Stimulated activated memory B cell treated with anti-CD40 and anti-IgM and Interleukin-4, amounts not matched to agents 10 μg/mL and 1 μg/mL and 100 μg/mL, for 72 hours (primary cell): Measurements from ENCODE around the gene CD300A.
A peak's percentile ranks its signal among the peaks of the same experiment; 100 is the strongest.

Source experiments
- ATAC-seq: fragments of 150-1000 bp; cut with Tn5 transposase; 2 replicates; pipeline ENCODE4 v1.10.0; 2021
- H3K27ac Mint-ChIP-seq: one replicate; pipeline ENCODE4 v1.8.0; 2022; ENCODE audit warnings: mild to moderate bottlenecking, mixed read lengths
- H3K27me3 Mint-ChIP-seq: one replicate; pipeline ENCODE4 v1.8.0; 2022; ENCODE audit warnings: mixed read lengths
- H3K36me3 Mint-ChIP-seq: one replicate; pipeline ENCODE4 v1.8.0; 2022; ENCODE audit warnings: mixed read lengths
- H3K4me1 Mint-ChIP-seq: one replicate; pipeline ENCODE4 v1.8.0; 2022; ENCODE audit warnings: mixed read lengths
- H3K4me3 Mint-ChIP-seq: one replicate; pipeline ENCODE4 v1.8.0; 2022; ENCODE audit warnings: mild to moderate bottlenecking, moderate library complexity, mixed read lengths
- H3K9me3 Mint-ChIP-seq: one replicate; pipeline ENCODE4 v1.8.0; 2022; ENCODE audit warnings: mixed read lengths

Gene CD300A

GRCh38 chr17:74432766-74433391, 33.6 kb upstream of the CD300A start:
- H3K36me3 Mint-ChIP-seq = peaks cover 6% of the 10 kb centered on the region
- H3K27me3 Mint-ChIP-seq = peaks cover 41% of the 10 kb centered on the region
- H3K9me3 Mint-ChIP-seq = peaks cover 12% of the 10 kb centered on the region
- H3K4me3 Mint-ChIP-seq = peak overlapping the region; percentile 11
- no peak overlapping the region for H3K27ac Mint-ChIP-seq
- ATAC-seq = no peak
- peaks cover 17% of the 10 kb centered on the region for H3K4me1 Mint-ChIP-seq

GRCh38 chr17:74433421-74434121, 32.9 kb upstream of the CD300A start:
- peaks cover 41% of the 10 kb centered on the region for H3K27me3 Mint-ChIP-seq
- H3K4me3 Mint-ChIP-seq = no peak overlapping the region

GRCh38 chr17:74435775-74436359, 30.6 kb upstream of the CD300A start:
- no peak overlapping the region for H3K27ac Mint-ChIP-seq
- H3K36me3 Mint-ChIP-seq = peaks cover 11% of the 10 kb centered on the region
- peaks cover 18% of the 10 kb centered on the region for H3K4me1 Mint-ChIP-seq
- H3K4me3 Mint-ChIP-seq = no peak overlapping the region
- peaks cover 13% of the 10 kb centered on the region for H3K9me3 Mint-ChIP-seq
- ATAC-seq = no peak
- H3K27me3 Mint-ChIP-seq = peaks cover 40% of the 10 kb centered on the region

More at GRCh38 chr17:74433421-74434121, 32.9 kb upstream of the CD300A start:
- H3K9me3 Mint-ChIP-seq = peaks cover 13% of the 10 kb centered on the region
- peaks cover 6% of the 10 kb centered on the region for H3K36me3 Mint-ChIP-seq
- no peak for ATAC-seq
- no peak overlapping the region for H3K27ac Mint-ChIP-seq
- peaks cover 17% of the 10 kb centered on the region for H3K4me1 Mint-ChIP-seq

DNA sequence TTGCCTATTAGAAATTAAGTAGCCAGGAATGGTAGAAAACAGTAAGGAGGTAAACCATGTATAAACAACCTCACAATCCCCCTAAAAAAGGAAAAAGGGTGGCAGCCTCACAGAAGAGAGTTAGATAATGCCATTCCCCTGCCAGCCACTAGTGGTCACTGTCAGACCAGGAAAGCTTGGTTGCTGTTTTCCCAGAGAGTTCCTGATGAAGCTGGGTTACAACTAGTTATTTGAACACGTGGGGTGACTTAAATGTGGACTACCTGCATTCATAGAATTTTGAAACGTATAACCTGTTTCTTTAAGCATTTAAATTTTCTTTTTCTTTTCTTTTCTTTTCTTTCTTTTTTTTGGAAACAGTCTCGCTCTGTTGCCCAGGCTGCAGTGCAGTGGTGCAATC, 28.7 kb upstream of the CD300A start:
- Mint-ChIP-seq H3K27ac (no peak overlapping the region), H3K9me3 (peaks cover 13% of the 10 kb centered on the region), H3K4me1 (peaks cover 15% of the 10 kb centered on the region), H3K4me3 (no peak overlapping the region), H3K36me3 (peaks cover 11% of the 10 kb centered on the region), H3K27me3 (peaks cover 31% of the 10 kb centered on the region)
- no peak for ATAC-seq

GRCh38 chr17:74439691-74440567, 26.5 kb upstream of the CD300A start:
- Mint-ChIP-seq H3K4me1 (peaks cover 28% of the 10 kb centered on the region), H3K27me3 (peaks cover 14% of the 10 kb centered on the region)
- no peak for ATAC-seq

DNA sequence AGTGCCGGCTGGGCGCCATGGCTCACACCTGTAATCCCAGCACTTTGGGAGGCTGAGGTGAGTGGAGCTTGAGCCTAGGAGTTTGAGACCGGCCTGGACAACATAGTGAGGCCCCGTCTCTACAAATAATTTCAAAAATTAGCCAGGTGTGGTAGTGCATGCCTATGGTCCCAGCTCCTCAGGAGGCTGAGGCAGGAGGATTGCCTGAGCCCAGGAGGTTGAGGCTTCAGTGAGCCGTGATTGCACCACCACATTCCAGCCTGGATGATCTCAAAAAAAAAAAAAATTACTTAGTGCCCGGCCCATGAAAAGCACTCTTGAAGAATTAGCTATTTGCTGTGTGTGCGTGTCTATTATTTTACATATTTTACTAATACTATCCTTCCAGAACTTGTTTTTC, 24.9 kb upstream of the CD300A start:
- no peak for ATAC-seq
- no peak overlapping the region for H3K4me3 Mint-ChIP-seq
- peaks cover 30% of the 10 kb centered on the region for H3K4me1 Mint-ChIP-seq
- H3K27me3 Mint-ChIP-seq = peaks cover 9% of the 10 kb centered on the region
- H3K27ac Mint-ChIP-seq = no peak overlapping the region
- peaks cover 9% of the 10 kb centered on the region for H3K9me3 Mint-ChIP-seq
- H3K36me3 Mint-ChIP-seq = peaks cover 6% of the 10 kb centered on the region

More at GRCh38 chr17:74439691-74440567, 26.5 kb upstream of the CD300A start:
- peaks cover 13% of the 10 kb centered on the region for H3K9me3 Mint-ChIP-seq
- no peak overlapping the region for H3K27ac Mint-ChIP-seq
- H3K36me3 Mint-ChIP-seq = peaks cover 11% of the 10 kb centered on the region
- no peak overlapping the region for H3K4me3 Mint-ChIP-seq

- H3K4me1 Mint-ChIP-seq = peaks cover 36% of the 10 kb centered on the region
- H3K27ac Mint-ChIP-seq = peak overlapping the region; percentile 90
- H3K9me3 Mint-ChIP-seq = peaks cover 2% of the 10 kb centered on the region
- H3K4me3 Mint-ChIP-seq = no peak overlapping the region
- no peak for ATAC-seq
- peaks cover 10% of the 10 kb centered on the region for H3K27me3 Mint-ChIP-seq
- H3K36me3 Mint-ChIP-seq = peaks cover 6% of the 10 kb centered on the region
Measured at GRCh38 chr17:74442291-74442669, 24.2 kb upstream of the CD300A start.

GRCh38 chr17:74442670-74443515, 23.5 kb upstream of the CD300A start:
- Mint-ChIP-seq H3K27me3 (peaks cover 16% of the 10 kb centered on the region), H3K27ac (peak overlapping the region; percentile 90), H3K36me3 (peaks cover 6% of the 10 kb centered on the region), H3K4me3 (peak overlapping the region; percentile 59), H3K9me3 (peaks cover 1% of the 10 kb centered on the region), H3K4me1 (peaks cover 36% of the 10 kb centered on the region)
- peak; percentile 89 for ATAC-seq

- Mint-ChIP-seq H3K27me3 (peaks cover 16% of the 10 kb centered on the region), H3K4me3 (no peak overlapping the region), H3K27ac (peak overlapping the region; percentile 90), H3K36me3 (peaks cover 6% of the 10 kb centered on the region), H3K9me3 (no peaks in the 10 kb centered on the region), H3K4me1 (peaks cover 36% of the 10 kb centered on the region)
- no peak for ATAC-seq
Measured at GRCh38 chr17:74443516-74444296, 22.7 kb upstream of the CD300A start.

GRCh38 chr17:74444406-74444805, 22.0 kb upstream of the CD300A start:
- Mint-ChIP-seq H3K4me1 (peaks cover 36% of the 10 kb centered on the region), H3K27me3 (peaks cover 16% of the 10 kb centered on the region), H3K4me3 (no peak overlapping the region), H3K36me3 (peaks cover 6% of the 10 kb centered on the region), H3K27ac (no peak overlapping the region), H3K9me3 (no peaks in the 10 kb centered on the region)
- ATAC-seq = no peak

- Mint-ChIP-seq H3K27me3 (peaks cover 23% of the 10 kb centered on the region), H3K9me3 (no peaks in the 10 kb centered on the region), H3K36me3 (peaks cover 1% of the 10 kb centered on the region), H3K27ac (no peak overlapping the region), H3K4me3 (no peak overlapping the region), H3K4me1 (peaks cover 31% of the 10 kb centered on the region)
- no peak for ATAC-seq
Measured at GRCh38 chr17:74445158-74445557, 21.3 kb upstream of the CD300A start.

- peak; percentile 56 for ATAC-seq
- Mint-ChIP-seq H3K27ac (no peak overlapping the region), H3K4me3 (peak overlapping the region; percentile 31)
Measured at GRCh38 chr17:74446551-74447500, 19.6 kb upstream of the CD300A start.

GRCh38 chr17:74447628-74448159, 18.7 kb upstream of the CD300A start:
- H3K36me3 Mint-ChIP-seq = no peaks in the 10 kb centered on the region
- H3K9me3 Mint-ChIP-seq = no peaks in the 10 kb centered on the region
- no peak overlapping the region for H3K4me3 Mint-ChIP-seq
- ATAC-seq = no peak
- H3K27me3 Mint-ChIP-seq = peaks cover 30% of the 10 kb centered on the region
- H3K4me1 Mint-ChIP-seq = peaks cover 25% of the 10 kb centered on the region
- H3K27ac Mint-ChIP-seq = no peak overlapping the region

More at GRCh38 chr17:74446551-74447500, 19.6 kb upstream of the CD300A start:
- Mint-ChIP-seq H3K27me3 (peaks cover 23% of the 10 kb centered on the region), H3K9me3 (no peaks in the 10 kb centered on the region), H3K4me1 (peaks cover 27% of the 10 kb centered on the region), H3K36me3 (no peaks in the 10 kb centered on the region)
